Embryonic facial prominence (tissue), 1 donor: ENCODE data around the gene CCDC175.

Experiments
- DNase-seq: peaks from one replicate; pipeline ENCODE4 v3.0.0-alpha.2; 2016; ENCODE audit errors: extremely low spot score

Gene CCDC175

DNA sequence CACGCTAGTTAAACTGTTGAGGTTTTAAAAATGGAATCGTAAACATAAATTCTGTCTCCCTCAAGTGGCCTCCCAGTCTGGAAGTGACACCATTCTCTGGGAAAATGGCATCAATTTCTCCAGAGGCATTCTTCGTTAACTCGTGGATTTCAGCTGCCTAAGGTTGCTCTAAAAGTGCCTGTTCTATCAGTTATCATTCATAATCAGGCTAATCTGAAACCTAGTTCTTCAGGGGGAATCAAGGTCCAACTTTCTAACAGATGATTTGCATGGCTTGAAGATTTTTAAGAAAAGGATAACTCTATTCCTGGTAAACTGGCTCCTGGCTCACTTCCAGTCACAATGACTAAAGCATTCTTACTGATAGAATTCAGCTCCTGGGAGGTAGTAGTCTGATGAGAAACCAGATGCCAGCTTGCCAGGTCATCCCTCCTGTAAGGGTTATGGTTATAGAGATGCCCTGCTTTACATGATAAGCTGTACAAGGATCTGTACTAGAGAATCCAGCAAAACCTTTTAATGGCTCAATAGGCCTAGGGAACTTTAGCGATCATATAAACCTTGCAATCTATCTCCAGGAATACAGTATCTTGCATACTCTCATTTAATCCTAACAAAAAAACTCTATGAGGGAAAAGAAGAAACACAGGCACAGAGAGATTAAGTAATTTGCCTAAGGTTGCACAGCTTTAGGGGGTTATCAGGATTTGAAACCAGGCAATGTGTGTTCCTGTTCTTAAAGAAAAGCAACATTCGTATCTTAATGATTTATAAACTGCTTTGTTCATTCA is 93.9 kb downstream of the CCDC175 start:
- DNase-seq: no peak

DNA sequence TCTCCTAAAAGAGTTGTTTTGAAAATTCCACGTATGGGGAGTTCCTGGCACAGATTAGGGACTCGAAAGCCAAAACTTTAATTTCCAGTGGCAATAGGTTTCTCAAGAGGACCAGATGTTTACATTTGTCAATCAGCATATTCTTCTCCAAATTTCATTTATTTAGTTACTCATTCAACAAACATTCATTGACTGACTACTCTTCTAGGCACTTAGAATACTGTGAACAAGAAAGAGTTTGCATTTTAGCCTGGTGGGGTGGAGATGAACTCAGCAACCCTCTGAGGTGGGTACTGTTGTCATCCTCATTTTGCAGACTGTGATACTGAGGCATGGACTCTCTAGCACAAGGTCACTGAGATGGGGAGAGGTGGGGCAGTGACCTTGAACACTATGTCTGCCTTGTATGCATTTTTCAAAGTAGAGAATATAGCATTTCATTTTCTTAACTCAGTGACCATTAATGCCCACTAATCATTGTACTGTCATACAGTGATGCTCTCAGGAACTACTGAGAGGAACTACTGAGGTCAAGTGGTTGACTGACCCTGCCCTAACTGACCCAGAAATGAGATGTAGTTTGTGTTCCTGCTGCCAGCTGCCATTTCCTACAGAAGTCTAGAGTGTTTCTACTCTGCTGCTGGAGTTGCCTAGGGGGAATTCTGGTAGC is 94.6 kb downstream of the CCDC175 start:
- DNase-seq: no peak

DNA sequence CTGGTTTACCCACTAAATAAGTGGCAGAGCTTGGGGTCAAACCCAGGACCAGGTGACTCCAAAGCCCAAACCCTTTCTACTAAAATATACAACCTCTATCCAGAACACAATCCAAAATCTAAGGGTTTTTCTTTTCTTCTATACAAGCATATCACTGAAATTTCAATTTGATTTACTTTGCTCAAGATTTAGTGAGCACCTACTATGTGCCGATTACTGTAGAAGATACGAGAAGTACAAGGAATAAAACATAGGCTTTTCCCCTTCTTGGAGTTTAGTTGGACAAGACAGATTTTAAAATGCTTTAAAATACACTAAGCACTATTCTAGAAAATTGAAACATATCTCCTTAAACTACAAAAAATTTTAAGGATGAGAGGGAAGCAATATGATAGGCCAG is 95.2 kb downstream of the CCDC175 start:
- DNase-seq: no peak

DNA sequence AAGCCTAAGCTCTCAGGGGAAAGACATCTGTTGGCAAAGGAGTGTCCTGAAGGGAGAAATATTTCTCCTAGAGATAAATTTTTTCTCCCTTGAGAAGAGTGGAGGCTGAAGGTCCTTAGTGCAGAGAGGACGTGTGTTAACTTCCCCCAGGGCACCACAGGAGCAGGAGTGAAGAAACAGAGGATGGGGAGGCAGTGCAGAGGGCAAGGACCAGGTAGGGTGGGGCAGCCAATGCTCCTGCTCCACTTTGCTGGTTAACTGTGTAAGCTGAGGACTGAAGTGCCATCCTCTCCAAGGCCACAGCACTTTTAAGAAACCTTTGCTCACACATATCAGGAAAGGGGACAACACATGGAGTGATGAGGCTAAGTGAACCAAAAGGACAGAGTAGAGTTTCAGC is 96.4 kb downstream of the CCDC175 start:
- no peak for DNase-seq

DNA sequence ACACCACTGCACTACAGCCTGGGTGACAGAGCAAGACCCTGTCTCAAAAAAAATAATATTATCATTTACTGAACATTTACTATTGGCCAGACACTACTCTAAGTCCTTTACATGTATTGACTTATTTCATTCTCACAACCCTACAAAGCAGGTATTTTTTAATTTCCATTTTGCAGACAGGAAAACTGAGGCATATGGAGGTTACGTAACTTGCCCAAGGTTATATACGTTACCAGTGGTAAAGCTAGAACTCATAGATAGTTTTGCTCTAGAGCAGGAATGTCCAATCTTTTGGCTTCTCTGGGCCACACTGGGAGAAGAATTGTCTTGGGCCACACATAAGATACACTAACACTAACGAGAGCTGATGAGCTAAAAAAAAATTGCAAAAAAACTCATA is 98.1 kb downstream of the CCDC175 start:
- no peak for DNase-seq

DNA sequence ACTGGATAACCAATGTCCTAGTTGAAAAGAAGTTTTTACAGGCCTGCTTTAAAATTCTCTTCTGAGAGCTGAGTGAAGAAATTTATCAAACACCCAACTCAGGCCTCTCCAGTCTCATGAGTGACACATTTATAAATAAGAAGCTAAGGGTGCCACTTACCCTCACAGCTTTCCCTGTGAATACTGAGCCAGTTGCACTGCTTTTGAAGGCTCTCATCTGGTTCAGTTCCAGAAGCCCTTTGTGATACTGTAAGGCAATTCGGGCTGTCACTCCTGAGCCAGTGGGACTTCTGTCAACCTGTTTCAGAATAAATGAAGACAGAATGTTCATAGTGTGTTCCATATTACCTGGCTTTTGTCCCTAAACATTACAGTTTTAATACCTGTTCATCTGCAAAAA is 100.9 kb downstream of the CCDC175 start:
- no peak for DNase-seq

DNA sequence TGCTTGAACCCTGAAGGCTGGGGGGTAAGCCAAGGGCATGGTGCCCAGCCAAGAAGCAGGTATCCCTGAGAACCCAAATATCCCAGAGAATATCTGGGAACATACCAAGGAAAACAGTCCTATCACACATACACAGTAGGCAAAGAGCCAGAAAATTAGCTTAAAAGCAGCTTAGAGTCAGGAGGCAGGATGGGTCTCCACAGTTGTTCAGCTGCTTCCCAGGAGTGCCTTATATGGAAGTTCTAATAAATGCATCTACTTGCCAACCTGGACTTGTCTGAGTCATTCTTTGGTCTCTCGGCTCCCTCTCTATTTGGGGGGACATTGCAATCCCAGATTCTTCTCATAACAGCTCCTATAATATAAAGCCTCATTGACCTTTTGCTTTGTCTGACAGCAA is 102.4 kb downstream of the CCDC175 start:
- DNase-seq: no peak

DNA sequence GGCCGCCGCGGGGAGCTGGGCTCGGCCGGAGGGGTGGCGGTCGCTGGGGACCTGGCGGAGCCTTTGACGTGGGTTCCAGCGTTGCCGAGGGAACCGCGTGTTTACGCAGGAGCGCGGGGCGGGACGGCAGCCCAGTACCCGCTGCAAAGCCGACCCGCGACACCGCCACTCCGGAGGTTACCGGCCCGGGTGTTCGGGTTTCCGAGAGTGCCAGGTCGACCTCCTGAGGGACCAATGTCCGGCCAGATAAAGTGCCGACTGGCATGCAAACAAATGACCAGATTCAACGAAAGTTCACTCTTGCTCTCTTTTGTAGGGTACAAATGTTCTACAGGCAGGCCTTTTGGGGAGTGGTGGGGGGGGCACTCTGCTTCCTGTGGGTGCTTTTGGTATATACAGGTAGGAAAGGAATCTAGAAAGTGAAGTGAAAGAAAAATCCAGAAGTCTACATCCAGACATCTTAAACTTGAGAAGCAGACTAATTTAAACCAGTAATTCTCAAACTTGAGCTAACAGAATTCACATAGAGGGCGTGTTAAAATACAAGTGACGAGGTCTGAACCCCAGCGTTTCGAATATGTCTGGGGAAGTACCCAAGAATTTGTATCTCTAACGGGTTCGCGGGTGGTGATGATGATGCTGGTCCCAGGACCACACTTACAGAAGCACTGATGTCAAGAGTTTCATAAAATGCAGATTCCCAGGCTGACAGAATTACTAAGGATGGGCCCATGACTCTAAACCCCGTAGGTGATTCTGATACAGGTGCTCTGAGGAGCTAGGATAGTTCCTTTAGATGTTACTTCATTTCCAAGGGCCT is 111.1 kb downstream of the CCDC175 start, which contains the start of gene GPR135:
Gene GPR135 (minus strand): TSS at position 65 of the 820 bp plus-strand sequence. CDS start 154 bp downstream, outside the sequence.
- no peak for DNase-seq

DNA sequence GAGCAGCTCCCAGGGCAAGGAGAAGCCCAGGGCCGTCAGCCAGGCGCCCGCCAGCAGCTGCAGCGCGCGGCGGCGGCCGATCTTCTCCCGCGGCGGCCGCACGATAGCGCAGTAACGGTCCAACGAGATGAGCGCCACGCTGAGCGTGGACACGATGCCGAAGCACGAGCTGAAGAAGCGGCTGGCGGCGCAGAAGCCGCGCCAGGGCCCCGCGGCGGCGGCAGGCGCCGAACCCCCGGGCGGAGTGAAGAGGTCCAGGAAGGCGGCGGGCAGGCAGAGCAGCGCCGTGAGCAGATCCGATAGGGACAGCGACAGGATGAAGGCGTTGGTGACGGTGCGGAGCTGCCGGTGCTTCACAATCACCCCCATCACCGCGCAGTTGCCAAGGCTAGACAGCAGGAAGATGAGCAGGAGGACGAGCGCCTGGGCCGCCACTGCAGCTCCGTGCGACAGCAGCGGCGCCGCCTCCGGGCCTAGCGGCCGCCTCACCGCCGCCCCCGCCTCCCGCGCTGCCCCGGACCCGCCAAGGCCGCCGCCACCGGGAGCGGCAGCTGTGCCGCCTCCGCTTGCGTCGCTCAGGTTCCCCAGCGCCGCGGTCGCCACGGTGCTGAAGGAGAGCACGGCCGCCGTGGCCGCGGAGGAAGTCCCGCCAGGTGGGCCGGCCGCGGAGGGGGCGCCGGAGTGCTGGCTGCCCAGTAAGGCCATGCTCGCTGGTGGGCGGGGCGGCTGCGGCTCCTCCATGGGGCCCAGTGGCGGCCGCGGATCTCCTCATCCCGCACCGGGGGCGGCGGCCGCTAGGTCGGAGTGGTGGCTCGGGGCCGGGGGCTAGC is 111.9 kb downstream of the CCDC175 start:
- no peak for DNase-seq

DNA sequence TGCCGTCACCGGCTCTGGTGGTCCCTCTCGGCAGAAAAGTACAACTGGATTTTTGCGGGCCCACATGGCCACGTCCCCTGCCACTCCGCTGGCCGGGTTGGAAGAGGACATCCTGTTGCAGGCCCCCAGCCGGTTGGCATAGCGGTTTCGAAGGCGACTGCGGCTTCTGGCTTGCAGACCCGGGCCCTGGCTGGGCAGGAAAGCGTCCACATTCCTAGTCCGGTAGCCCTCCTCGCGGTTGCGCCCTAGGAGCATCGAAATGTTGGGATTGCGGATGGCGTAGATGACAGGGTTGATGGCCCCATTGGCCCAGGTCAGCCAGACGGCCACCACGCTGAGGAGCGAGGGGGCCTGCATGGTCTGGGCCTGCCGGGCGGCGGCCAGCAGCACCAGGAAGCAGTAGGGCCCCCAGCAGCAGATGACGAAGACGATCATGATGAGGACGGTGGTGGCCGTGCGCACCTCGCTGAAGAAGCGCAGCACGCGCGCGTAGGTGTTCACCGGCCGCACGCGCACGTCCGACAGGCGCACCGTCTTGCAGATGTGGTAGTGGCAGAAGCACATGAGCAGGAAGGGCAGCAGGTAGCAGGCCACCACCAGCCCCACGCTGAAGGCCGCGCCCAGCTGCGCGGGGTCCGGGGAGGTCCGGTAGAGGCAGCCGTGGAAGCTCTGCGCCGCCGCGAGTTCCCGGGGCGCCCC is 112.7 kb downstream of the CCDC175 start:
- no peak for DNase-seq

DNA sequence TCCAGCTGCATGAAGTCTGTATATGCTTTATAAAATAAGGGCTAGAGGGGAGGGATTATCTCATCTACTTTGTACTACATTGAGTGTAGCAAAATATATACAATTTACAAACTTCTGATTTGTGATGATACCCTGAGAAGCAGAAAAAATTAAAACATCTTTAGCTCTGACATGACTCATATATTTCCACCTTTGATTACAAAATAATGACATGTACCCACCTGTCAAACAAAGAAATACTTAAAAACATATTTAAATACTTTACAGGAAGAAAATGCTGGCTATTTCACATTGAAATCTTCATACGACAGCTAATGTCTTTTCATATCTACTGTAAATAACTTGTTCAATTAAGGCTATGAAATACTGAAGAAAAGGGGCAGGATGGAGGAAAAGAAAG is 114.7 kb downstream of the CCDC175 start:
- DNase-seq: no peak

DNA sequence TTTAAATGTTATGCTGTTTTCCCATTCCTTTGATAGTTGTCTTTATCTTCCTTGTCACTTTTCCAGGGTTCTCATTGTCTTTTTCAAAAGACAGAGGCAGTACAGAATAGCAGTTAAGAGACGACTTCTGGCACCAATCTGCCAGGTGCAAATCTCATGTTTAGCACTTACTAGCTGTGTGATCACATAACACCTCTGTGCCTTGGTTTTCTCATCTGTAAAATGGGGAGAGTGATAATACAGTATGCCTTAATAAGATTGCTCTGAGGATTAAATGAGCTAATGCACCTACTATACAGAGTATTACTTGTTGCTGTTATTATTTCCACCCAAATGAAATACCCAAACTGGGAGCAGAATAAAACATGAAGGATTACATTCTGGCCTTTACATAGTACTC is 116.2 kb downstream of the CCDC175 start:
- no peak for DNase-seq

DNA sequence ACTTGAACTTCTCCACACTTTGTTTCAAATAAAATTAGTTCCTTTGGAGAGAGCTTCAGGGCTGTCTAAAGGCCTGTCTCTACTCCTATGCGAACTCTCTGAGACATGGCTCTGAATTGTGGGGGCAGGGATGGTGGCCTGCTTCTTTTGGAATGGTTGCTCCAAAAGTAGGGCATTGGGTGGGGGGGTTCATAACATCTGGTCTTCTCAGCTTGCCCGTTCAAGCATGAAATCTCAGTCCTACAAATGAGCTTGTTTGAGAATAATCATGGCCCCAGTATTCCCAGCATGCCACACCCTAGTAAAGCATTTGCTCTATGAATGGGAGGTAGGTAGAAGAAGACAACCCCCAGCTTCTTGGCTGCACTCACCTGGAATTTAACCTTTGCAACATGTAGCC is 118.1 kb downstream of the CCDC175 start:
- no peak for DNase-seq

DNA sequence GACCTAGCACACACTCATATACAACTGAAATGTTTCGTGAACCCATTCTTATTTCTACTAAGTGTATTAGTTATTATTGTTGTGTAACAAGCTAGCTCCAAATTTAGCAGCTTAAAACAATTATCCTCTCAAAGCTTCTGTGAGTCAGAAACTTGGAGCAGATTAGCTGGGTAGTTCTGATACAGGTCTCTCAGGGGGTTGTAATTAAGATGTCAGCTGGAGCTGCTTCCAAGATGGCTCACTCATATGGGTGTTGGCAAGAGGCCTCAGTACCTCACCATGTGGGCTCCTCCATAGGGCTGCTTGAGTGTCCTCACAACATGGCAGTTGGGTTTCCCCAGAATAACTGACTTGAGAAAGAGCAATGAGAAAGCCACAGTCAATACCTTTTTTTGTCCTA is 121.2 kb downstream of the CCDC175 start:
- no peak for DNase-seq
